ENCODE results near the gene METTL3.
"Not testable (repeated sequence)": the region's sequence is repeated elsewhere in the genome, so short reads cannot be mapped to it uniquely, and the experiment has no call there.

METTL3 gene

GRCh38 chr14:21510735-21511657 is at the start of gene METTL3:
Gene METTL3 (minus strand): TSS chr14:21511340. CDS start chr14:21511223, 117 bp downstream.
- peak; percentile 99 to 100 for DNase-seq

GRCh38 chr14:21558703-21559170 is 47.6 kb upstream of the METTL3 start:
- DNase-seq = no peak

GRCh38 chr14:21557084-21557901 is 46.2 kb upstream of the METTL3 start:
- peak; percentile 93 to 95 for DNase-seq

GRCh38 chr14:21556378-21557083 is 45.4 kb upstream of the METTL3 start:
- no peak for DNase-seq

- DNase-seq = no peak
These were observed 42.1 kb upstream of the METTL3 start for GRCh38 chr14:21553266-21553665.

- not testable (repeated sequence) for DNase-seq
These were observed 33.4 kb upstream of the METTL3 start for GRCh38 chr14:21544588-21544987.

GRCh38 chr14:21543963-21544362 is 32.8 kb upstream of the METTL3 start:
- DNase-seq = no peak

- DNase-seq = no peak
These were observed 32.4 kb upstream of the METTL3 start for GRCh38 chr14:21543521-21543960.

- DNase-seq = no peak
These were observed 30.4 kb upstream of the METTL3 start for GRCh38 chr14:21541413-21542074.

GRCh38 chr14:21539189-21539940 is 28.2 kb upstream of the METTL3 start:
- no peak for DNase-seq

GRCh38 chr14:21537090-21537424 is 25.9 kb upstream of the METTL3 start:
- DNase-seq = no peak

GRCh38 chr14:21536418-21537089 is 25.4 kb upstream of the METTL3 start:
- DNase-seq = no peak

- DNase-seq = no peak
These were observed 24.6 kb upstream of the METTL3 start for GRCh38 chr14:21535545-21536417.

GRCh38 chr14:21534576-21534975 is 23.4 kb upstream of the METTL3 start:
- no peak for DNase-seq

GRCh38 chr14:21533294-21533693 is 22.2 kb upstream of the METTL3 start:
- no peak for DNase-seq

GRCh38 chr14:21529515-21529914 is 18.4 kb upstream of the METTL3 start:
- no peak for DNase-seq

GRCh38 chr14:21528381-21529348 is 17.5 kb upstream of the METTL3 start:
- no peak for DNase-seq

- no peak for DNase-seq
These were observed 16.2 kb upstream of the METTL3 start for GRCh38 chr14:21527318-21527679.
